ENCODE data around the gene CCDC196. TPM values are rescaled to one million over a fixed set of nuclear protein-coding genes. Genes with fewer than 3 reads are reported as not detected.
"Not testable (repeated sequence)": the region's sequence is repeated elsewhere in the genome, so short reads cannot be mapped to it uniquely, and the experiment has no call there.

CCDC196 gene
- total and polyA plus RNA-seq, 9 donors: not detected

GRCh38 chr14:66508846-66509621 is 22.9 kb downstream of the CCDC196 start:
- no peaks in the 10 kb centered on the region for H3K9me3 ChIP-seq (replicated peaks; ENCODE audit: control insufficient read depth, low read depth, low read length)
- no peaks in the 10 kb centered on the region for H3K36me3 ChIP-seq (ENCODE audit: control insufficient read depth, insufficient read depth, low read length)
- peak overlapping the region; percentile 97 for H3K27ac ChIP-seq (ENCODE audit: low read length)
- H3K4me3 ChIP-seq (ENCODE audit: low read length): peak overlapping the region; percentile 93
- peaks cover 6% of the 10 kb centered on the region for H3K4me1 ChIP-seq (ENCODE audit: control insufficient read depth, insufficient read depth, low read length)
- peak; percentile 49 for DNase-seq
- under 1% methylated on average over 51 of the region's 57 CpGs for WGBS (ENCODE audit: insufficient coverage)
- H3K27me3 ChIP-seq (ENCODE audit: control insufficient read depth, insufficient read depth, low read length): no peaks in the 10 kb centered on the region

GRCh38 chr14:66509874-66510273 is 23.7 kb downstream of the CCDC196 start:
- Histone ChIP-seq H3K27ac (ENCODE audit: low read length) (no peak overlapping the region), H3K9me3 (replicated peaks; ENCODE audit: control insufficient read depth, low read depth, low read length) (no peaks in the 10 kb centered on the region), H3K4me3 (ENCODE audit: low read length) (peak overlapping the region; percentile 93), H3K4me1 (ENCODE audit: control insufficient read depth, insufficient read depth, low read length) (peaks cover 6% of the 10 kb centered on the region), H3K36me3 (ENCODE audit: control insufficient read depth, insufficient read depth, low read length) (no peaks in the 10 kb centered on the region), H3K27me3 (ENCODE audit: control insufficient read depth, insufficient read depth, low read length) (no peaks in the 10 kb centered on the region)
- no CpG with 5 or more reads among the region's 4 CpGs for WGBS (ENCODE audit: insufficient coverage)
- DNase-seq: peak; percentile 12

DNA sequence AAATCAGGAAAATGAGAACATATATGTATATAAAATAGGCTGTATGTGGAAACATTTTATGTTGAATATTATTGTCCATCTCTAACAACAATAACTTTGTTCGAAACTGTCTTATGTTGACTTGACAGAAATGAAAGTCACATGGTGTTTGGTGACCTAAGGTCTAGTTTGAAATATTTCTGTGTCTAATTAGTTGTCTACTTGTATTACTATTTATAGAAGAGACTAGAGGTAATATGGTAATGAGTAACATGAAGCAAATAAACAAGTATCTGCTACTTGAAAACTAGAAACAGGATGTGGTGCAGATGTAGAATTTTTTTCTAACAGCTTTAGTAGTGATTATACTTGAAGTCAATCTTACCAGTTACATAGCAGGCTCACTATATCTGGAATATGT is 25.7 kb downstream of the CCDC196 start:
- Histone ChIP-seq H3K27me3 (ENCODE audit: control insufficient read depth, insufficient read depth, low read length) (no peaks in the 10 kb centered on the region), H3K4me1 (ENCODE audit: control insufficient read depth, insufficient read depth, low read length) (peaks cover 4% of the 10 kb centered on the region), H3K36me3 (ENCODE audit: control insufficient read depth, insufficient read depth, low read length) (no peaks in the 10 kb centered on the region), H3K4me3 (ENCODE audit: low read length) (no peak overlapping the region), H3K27ac (ENCODE audit: low read length) (no peak overlapping the region), H3K9me3 (replicated peaks; ENCODE audit: control insufficient read depth, low read depth, low read length) (no peaks in the 10 kb centered on the region)
- no peak for DNase-seq
- WGBS (ENCODE audit: insufficient coverage): no CpG with 5 or more reads among the region's 1 CpG

GRCh38 chr14:66514213-66514612 is 28.0 kb downstream of the CCDC196 start:
- Histone ChIP-seq H3K4me3 (ENCODE audit: low read length) (no peak overlapping the region), H3K27ac (ENCODE audit: low read length) (no peak overlapping the region), H3K4me1 (ENCODE audit: control insufficient read depth, insufficient read depth, low read length) (no peaks in the 10 kb centered on the region), H3K27me3 (ENCODE audit: control insufficient read depth, insufficient read depth, low read length) (no peaks in the 10 kb centered on the region), H3K36me3 (ENCODE audit: control insufficient read depth, insufficient read depth, low read length) (no peaks in the 10 kb centered on the region), H3K9me3 (replicated peaks; ENCODE audit: control insufficient read depth, low read depth, low read length) (peaks cover 5% of the 10 kb centered on the region)
- no peak for DNase-seq
- WGBS (ENCODE audit: insufficient coverage): no CpG with 5 or more reads among the region's 2 CpGs

DNA sequence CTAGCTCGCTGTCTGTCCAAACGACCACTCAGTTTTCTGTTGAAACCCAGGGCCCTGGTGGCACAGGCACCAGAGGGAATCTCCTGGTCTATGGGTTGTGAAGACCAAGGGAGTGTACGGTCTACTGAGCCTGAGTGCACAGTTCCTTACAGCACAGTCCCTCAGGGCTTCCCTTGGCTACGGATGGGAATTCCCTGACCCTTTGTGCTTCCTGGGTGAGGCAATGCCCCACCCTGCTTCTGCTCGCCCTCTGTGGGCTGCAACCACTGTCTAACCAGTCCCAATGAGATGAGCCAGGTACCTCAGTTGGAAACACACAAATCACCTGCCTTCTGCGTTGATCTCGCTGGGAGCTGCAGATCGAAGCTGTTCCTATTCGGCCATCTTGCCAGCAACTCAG is 44.4 kb downstream of the CCDC196 start:
- Histone ChIP-seq H3K9me3 (replicated peaks; ENCODE audit: control insufficient read depth, low read depth, low read length) (peaks cover 2% of the 10 kb centered on the region), H3K4me1 (ENCODE audit: control insufficient read depth, insufficient read depth, low read length) (no peaks in the 10 kb centered on the region), H3K27ac (ENCODE audit: low read length) (no peak overlapping the region), H3K4me3 (ENCODE audit: low read length) (no peak overlapping the region), H3K36me3 (ENCODE audit: control insufficient read depth, insufficient read depth, low read length) (no peaks in the 10 kb centered on the region), H3K27me3 (ENCODE audit: control insufficient read depth, insufficient read depth, low read length) (no peaks in the 10 kb centered on the region)
- no peak for DNase-seq
- 80% methylated on average over 5 of the region's 9 CpGs for WGBS (ENCODE audit: insufficient coverage)

DNA sequence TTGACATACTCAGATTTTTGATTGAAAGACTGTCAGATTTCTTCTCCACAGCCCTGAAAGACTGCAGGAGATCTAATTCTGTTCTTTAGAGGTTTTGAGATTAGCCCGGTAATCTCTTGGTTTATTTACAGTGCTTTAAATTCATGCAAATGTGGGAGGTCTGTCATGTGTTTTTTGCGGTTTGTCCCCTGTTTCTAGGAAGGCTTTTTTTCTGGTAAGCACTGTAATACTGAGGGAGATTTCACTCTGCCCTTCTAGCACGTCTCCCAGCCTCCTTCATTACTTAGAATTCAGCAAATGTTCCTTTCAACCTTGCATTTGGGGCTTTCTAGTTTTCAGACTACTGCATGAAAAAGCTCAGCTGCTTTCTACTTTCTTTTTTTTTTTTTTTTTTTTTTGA is 52.9 kb downstream of the CCDC196 start:
- no peak overlapping the region for H3K4me3 ChIP-seq (ENCODE audit: low read length)
- H3K9me3 ChIP-seq (replicated peaks; ENCODE audit: control insufficient read depth, low read depth, low read length): no peaks in the 10 kb centered on the region
- no peaks in the 10 kb centered on the region for H3K4me1 ChIP-seq (ENCODE audit: control insufficient read depth, insufficient read depth, low read length)
- H3K36me3 ChIP-seq (ENCODE audit: control insufficient read depth, insufficient read depth, low read length): no peaks in the 10 kb centered on the region
- H3K27me3 ChIP-seq (ENCODE audit: control insufficient read depth, insufficient read depth, low read length): no peaks in the 10 kb centered on the region
- no CpG with 5 or more reads among the region's 3 CpGs for WGBS (ENCODE audit: insufficient coverage)
- DNase-seq: no peak
- no peak overlapping the region for H3K27ac ChIP-seq (ENCODE audit: low read length)

DNA sequence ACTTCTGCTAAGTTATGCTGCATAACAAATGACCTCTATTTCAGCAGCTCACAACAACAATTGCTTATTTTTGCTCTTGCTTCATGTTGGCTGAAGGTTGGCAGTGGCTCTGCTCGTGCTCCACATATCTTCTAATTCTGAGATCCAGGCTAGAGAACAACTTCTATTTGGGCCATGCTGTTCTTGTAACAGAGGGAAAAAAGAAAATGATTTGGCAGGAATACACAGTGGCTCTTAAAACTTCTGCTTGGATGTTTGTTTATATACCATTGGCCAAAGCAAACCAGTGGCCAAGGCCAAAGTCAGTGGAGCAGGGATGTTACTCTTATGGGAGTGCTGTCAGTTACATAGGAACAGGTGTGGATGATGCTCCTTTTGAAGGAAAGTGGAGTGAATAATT is 53.9 kb downstream of the CCDC196 start:
- no peaks in the 10 kb centered on the region for H3K36me3 ChIP-seq (ENCODE audit: control insufficient read depth, insufficient read depth, low read length)
- H3K27me3 ChIP-seq (ENCODE audit: control insufficient read depth, insufficient read depth, low read length): no peaks in the 10 kb centered on the region
- WGBS (ENCODE audit: insufficient coverage): 80% methylated on average over 1 of the region's 1 CpG
- DNase-seq: no peak
- H3K9me3 ChIP-seq (replicated peaks; ENCODE audit: control insufficient read depth, low read depth, low read length): no peaks in the 10 kb centered on the region
- H3K4me3 ChIP-seq (ENCODE audit: low read length): no peak overlapping the region
- no peaks in the 10 kb centered on the region for H3K4me1 ChIP-seq (ENCODE audit: control insufficient read depth, insufficient read depth, low read length)
- no peak overlapping the region for H3K27ac ChIP-seq (ENCODE audit: low read length)

GRCh38 chr14:66541627-66542026 is 55.5 kb downstream of the CCDC196 start:
- DNase-seq: no peak
- Histone ChIP-seq H3K36me3 (ENCODE audit: control insufficient read depth, insufficient read depth, low read length) (no peaks in the 10 kb centered on the region), H3K9me3 (replicated peaks; ENCODE audit: control insufficient read depth, low read depth, low read length) (no peaks in the 10 kb centered on the region), H3K4me1 (ENCODE audit: control insufficient read depth, insufficient read depth, low read length) (no peaks in the 10 kb centered on the region), H3K27ac (ENCODE audit: low read length) (no peak overlapping the region), H3K27me3 (ENCODE audit: control insufficient read depth, insufficient read depth, low read length) (no peaks in the 10 kb centered on the region), H3K4me3 (ENCODE audit: low read length) (no peak overlapping the region)
- 70% methylated on average over 2 of the region's 3 CpGs for WGBS (ENCODE audit: insufficient coverage)

DNA sequence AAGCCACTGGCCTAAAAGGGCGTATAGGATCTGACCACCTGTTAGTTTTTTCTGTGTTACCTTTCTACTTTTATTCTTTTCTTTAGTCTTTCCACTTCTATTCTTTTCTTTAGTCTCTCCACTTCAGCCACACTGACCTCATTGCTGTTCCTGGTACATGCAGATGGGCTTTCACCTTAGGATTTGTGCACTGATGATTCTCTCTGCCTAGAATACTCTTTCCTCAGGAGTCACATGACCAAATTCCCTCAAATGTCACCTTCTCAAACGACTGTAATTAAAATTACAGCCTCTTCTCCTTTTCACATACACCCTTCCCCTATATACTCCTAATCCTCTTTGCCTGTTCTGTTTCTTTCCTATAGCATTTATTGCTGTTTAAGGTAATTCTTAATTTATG is 57.8 kb downstream of the CCDC196 start:
- WGBS (ENCODE audit: insufficient coverage): 100% methylated on average over 1 of the region's 2 CpGs
- Histone ChIP-seq H3K36me3 (ENCODE audit: control insufficient read depth, insufficient read depth, low read length) (no peaks in the 10 kb centered on the region), H3K9me3 (replicated peaks; ENCODE audit: control insufficient read depth, low read depth, low read length) (no peaks in the 10 kb centered on the region), H3K4me3 (ENCODE audit: low read length) (no peak overlapping the region), H3K27ac (ENCODE audit: low read length) (no peak overlapping the region), H3K4me1 (ENCODE audit: control insufficient read depth, insufficient read depth, low read length) (no peaks in the 10 kb centered on the region), H3K27me3 (ENCODE audit: control insufficient read depth, insufficient read depth, low read length) (no peaks in the 10 kb centered on the region)
- no peak for DNase-seq

DNA sequence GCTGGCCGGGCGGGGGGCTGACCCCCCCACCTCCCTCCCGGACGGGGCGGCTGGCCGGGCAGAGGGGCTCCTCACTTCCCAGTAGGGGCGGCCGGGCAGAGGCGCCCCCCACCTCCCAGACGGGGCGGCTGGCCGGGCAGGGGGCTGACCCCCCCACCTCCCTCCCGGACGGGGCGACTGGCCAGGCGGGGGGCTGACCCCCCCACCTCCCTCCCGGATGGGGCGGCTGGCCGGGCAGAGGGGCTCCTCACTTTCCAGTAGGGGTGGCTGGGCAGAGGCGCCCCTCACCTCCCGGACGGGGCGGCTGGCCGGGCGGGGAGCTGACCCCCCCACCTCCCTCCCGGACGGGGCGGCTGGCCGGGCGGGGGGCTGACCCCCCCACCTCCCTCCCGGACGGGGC is 59.0 kb downstream of the CCDC196 start:
- not testable (repeated sequence) for H3K4me1 ChIP-seq (ENCODE audit: control insufficient read depth, insufficient read depth, low read length); H3K36me3 ChIP-seq (ENCODE audit: control insufficient read depth, insufficient read depth, low read length); H3K4me3 ChIP-seq (ENCODE audit: low read length); H3K27ac ChIP-seq (ENCODE audit: low read length); H3K27me3 ChIP-seq (ENCODE audit: control insufficient read depth, insufficient read depth, low read length); DNase-seq; H3K9me3 ChIP-seq (replicated peaks; ENCODE audit: control insufficient read depth, low read depth, low read length)
- whole genome bisulfite sequencing (ENCODE audit: insufficient coverage): no CpG with 5 or more reads among the region's 32 CpGs

DNA sequence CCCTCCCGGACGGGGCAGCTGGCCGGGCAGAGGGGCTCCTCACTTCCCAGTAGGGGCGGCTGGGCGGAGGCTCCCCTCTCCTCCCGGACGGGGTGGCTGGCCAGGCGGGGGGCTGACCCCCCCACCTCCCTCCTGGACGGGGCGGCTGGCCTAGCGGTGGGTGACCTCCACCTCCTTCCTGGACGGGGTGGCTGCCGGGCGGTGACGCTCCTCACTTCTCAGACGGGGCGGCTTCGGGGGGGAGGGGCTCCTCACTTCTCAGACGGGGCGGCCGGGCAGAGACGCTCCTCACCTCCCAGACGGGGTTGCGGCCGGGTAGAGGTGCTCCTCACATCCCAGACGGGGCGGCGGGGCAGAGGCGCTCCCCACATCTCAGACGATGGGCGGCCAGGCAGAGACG is 59.6 kb downstream of the CCDC196 start:
- WGBS (ENCODE audit: insufficient coverage): no CpG with 5 or more reads among the region's 32 CpGs
- DNase-seq: not testable (repeated sequence)

More for the DNA sequence above, 59.6 kb downstream of the CCDC196 start:
- H3K36me3 ChIP-seq (ENCODE audit: control insufficient read depth, insufficient read depth, low read length); H3K9me3 ChIP-seq (replicated peaks; ENCODE audit: control insufficient read depth, low read depth, low read length); H3K27me3 ChIP-seq (ENCODE audit: control insufficient read depth, insufficient read depth, low read length); H3K27ac ChIP-seq (ENCODE audit: low read length); H3K4me1 ChIP-seq (ENCODE audit: control insufficient read depth, insufficient read depth, low read length); H3K4me3 ChIP-seq (ENCODE audit: low read length): not testable (repeated sequence)

Data from muscle of leg (tissue), 11 donors.